GM18505 (cell line): ENCODE results near the gene KCNS3.
"Not testable (repeated sequence)": the region's sequence is repeated elsewhere in the genome, so short reads cannot be mapped to it uniquely, and the experiment has no call there.

ENCODE experiments used
- ATAC-seq: cut with Tn5 transposase; IDR thresholded peaks from one replicate; pipeline ENCODE4 v1.9.1; 2021; ENCODE audit not compliant: unreplicated experiment
- POLR2A ChIP-seq: IDR thresholded peaks from 4 replicates; pipeline ENCODE4 v1.6.1; 2011; ENCODE audit warnings: borderline replicate concordance; ENCODE audit not compliant: insufficient read depth, insufficient read length; ENCODE audit errors: extremely low read depth

KCNS3 gene

GRCh38 chr2:17947113-17947512 is 68.6 kb downstream of the KCNS3 start:
- no peak for TF ChIP-seq POLR2A
- ATAC-seq, result no peak

DNA sequence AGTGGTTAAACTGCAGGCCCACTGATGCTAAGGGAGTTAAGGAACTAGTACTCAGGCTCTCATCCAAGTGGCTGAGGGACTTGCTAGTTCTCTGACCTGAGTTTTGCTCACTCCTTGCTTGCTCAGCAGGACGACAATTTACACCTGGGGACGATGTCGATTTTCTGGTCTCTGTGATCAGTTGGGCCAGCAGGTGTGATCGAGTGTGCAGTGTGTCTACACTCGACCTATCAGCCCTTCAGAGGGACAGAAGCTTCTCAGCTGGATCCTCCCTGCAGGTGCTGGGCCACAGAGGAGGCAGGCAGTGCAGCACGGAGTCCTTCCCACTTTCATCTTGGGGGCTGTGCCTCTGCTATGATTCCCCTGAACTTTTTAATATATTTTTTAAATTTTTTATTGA is 71.5 kb downstream of the KCNS3 start:
- no peak for ATAC-seq
- no peak for TF ChIP-seq POLR2A

GRCh38 chr2:17951563-17951962 is 73.1 kb downstream of the KCNS3 start:
- TF ChIP-seq POLR2A, result no peak
- ATAC-seq, result no peak

GRCh38 chr2:17958466-17959092 is 80.1 kb downstream of the KCNS3 start:
- no peak for ATAC-seq
- TF ChIP-seq POLR2A, result no peak

- no peak for TF ChIP-seq POLR2A
- ATAC-seq, result no peak
Observed at GRCh38 chr2:17959356-17959755, 80.9 kb downstream of the KCNS3 start.

GRCh38 chr2:17959833-17960232 is 81.4 kb downstream of the KCNS3 start:
- ATAC-seq, result no peak
- TF ChIP-seq POLR2A, result no peak

DNA sequence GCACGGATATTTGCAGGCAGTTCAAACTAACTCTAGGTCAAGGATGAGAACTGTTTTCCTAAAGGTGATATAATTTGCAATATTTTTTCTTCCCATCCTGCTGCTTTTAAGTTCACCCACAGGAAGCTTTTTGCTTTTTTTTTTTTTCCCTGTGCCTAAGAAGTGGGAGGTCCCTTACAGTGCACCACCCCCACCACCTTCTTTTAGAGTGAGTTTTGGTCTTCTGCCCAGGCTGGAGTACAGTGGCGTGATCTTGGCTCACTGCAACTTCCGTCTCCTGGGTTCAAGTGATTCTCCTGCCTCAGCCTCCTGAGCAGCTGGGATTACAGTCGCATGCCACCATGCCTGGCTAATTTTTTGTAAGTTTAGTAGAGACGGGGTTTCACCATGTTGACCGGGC is 82.5 kb downstream of the KCNS3 start:
- no peak for TF ChIP-seq POLR2A
- no peak for ATAC-seq

DNA sequence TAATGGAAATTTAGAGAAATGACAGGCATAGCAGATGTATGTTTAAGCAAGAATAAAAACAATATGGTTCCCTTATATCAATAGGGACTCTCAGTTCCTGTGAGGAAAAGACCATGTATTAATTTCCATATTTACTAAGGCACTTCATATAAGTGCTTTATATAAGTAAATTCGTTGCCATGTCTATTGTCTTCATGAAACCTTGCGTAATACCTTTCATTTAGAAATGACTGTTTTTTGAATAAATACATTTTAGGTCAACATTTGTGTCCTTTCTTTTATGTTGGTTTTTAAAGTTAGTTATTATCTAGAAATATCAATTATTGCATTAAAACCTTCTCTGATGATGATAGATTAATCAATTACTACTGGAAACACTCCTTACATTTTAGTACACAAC is 83.3 kb downstream of the KCNS3 start:
- TF ChIP-seq POLR2A, result no peak
- ATAC-seq, result no peak

DNA sequence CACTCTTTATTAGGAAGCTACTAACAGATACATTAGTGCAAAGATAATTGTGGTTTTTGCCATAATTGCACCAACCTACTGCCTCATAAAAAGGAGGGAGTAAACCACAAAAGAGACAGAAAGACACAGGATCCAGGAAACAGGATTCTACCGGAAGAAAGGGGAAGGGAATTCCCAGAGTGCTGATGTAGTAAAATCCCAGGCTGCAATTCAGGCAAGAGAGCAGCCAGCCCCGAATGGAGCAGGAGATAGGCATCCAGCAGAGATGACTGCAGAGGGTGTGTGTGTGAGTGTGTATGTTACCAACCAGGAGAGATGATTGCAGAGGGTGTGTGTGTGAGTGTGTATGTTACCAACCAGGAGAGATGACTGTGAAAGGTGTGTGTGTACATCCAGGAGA is 84.4 kb downstream of the KCNS3 start:
- ATAC-seq, result no peak
- no peak for TF ChIP-seq POLR2A

DNA sequence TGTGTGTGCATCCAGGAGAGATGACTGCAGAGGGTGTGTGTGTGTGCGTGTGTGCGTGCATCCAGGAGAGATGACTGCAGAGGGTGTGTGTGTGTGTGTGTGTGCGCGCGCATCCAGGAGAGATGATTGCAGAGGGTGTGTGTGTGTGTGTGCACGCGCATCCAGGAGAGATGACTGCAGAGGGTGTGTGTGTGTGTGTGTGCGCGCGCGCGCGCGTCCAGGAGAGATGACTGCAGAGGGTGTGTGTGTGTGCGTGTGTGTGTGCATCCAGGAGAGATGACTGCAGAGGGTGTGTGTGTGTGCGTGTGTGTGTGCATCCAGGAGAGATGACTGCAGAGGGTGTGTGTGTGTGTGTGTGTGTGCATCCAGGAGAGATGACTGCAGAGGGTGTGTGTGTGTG is 85.1 kb downstream of the KCNS3 start:
- not testable (repeated sequence) for ATAC-seq

DNA sequence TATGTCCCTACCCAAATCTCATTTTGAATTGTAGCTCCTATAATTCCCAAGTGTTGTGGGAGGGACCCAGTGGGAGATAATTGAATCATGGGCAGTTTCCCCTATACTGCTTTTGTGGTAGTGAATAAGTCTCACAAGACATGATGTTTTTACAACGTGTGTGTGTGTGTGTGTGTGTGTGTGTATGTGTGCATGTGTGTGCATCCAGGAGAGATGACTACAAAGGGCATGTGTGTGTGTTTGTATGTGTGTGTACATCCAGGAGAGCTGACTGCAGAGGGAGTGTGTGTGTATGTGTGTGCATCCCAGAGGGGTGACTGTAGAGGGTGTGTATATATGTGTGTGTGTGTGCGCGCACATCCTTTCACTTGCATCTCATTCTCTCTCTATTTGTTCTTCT is 86.7 kb downstream of the KCNS3 start:
- TF ChIP-seq POLR2A, result no peak
- no peak for ATAC-seq

- no peak for ATAC-seq
- TF ChIP-seq POLR2A, result no peak
Observed at GRCh38 chr2:17966798-17967197, 88.3 kb downstream of the KCNS3 start.

GRCh38 chr2:17969661-17970060 is 91.2 kb downstream of the KCNS3 start:
- TF ChIP-seq POLR2A, result no peak
- no peak for ATAC-seq

GRCh38 chr2:17971531-17972125 is 93.2 kb downstream of the KCNS3 start:
- no peak for TF ChIP-seq POLR2A
- no peak for ATAC-seq

GRCh38 chr2:17972991-17973390 is 94.5 kb downstream of the KCNS3 start:
- no peak for TF ChIP-seq POLR2A
- no peak for ATAC-seq
